Nucleus accumbens (tissue), 56 donors: Measurements from ENCODE around the gene DPEP3.
A peak's percentile ranks its signal among the peaks of the same experiment; 100 is the strongest.
"Not testable (repeated sequence)": the region's sequence is repeated elsewhere in the genome, so short reads cannot be mapped to it uniquely, and the experiment has no call there.

Experiments
- DNase-seq, 56 donors: peaks; one replicate each; lab custom pipeline; 2025; lab: John Stamatoyannopoulos, UW

Gene DPEP3

DNA sequence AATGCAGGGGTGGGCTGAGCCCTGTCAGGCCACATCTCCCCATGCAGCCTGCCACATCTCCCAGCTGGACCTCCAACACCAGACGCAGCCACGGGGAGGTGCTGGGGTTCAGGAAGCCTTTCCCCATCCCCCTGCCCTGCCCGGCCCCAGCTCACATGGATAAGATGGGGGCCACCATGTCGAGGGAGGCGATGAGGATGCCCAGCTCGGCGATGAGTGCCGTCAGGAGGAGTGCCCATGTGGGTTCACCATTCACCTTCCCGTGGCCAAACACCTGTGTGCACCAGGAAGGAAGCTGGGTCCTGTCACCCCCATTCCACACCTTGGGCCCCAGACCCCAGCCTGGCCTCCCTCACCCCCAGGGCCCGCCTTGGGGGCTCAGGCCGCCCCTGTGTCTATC lies 30.7 kb downstream of the DPEP3 start:
- DNase-seq: no peak

DNA sequence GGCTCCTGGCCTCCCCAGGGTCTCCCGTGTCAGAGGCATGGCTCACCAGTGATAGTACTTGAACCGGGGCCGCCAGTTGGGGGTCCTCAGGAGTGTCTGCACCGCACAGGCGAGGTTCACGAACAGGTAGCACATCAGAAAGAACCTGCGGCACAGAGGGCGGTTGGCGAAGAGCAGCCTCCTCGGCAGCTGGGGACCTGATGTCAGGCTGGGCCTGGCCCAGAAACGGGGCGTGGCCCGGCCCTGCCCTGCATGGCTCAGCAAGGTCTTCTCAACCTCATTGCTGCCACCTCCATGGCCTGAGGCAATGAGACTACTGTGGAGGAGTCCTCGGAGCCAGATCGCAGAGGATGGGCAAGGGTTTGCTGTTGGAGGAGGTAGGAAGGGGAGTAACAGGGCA lies 32.3 kb downstream of the DPEP3 start:
- no peak for DNase-seq

DNA sequence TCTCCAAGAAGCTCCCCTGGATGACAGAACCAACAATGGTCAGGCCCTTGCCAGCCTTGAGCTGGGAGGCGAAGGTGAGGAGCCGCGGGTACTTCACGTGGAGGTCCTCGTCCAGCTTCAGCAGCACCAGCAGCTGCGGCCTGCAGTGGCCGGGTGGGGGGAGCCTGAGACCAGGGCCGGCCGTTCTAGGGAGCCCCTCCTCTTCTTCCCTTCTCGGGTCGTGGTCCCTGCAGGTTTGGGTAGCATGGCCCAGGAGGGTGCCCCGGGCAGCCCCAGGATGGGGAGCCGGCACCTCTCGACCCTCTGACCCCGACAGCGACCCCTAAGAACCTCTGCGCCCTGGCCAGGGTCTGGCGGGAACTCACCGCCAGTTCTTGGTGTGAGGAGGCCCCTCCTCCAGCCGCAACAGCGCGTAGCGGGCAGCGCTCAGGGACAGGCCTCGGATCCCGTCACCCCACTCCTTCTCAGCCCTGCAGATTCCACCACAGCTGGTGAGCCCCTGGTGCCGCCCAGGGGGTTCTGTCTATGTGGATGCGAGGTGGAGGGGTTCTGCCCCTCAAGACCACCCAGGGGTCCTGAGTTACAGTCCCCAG lies 33.2 kb downstream of the DPEP3 start:
- no peak for DNase-seq

DNA sequence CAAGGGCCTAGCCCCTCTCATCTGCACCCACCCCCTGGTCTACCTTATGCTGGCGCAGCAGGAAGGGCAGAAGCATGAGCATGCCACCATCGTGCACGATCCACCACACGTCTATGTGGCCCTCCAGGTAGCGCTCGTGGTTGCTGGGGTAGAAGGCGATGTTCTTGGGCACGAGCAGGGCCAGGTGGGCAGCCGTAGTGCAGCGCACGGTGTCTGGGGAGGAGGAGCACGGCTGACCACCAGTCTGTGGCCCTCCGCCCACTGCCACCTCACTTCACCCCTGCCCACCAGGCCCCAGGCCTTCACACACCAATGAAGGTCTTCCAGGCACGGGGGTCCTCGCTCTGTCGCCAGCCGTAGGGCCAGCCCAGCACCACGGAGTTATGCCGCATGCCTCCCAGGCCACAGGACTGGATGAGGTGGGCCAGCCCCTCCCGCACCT lies 34.1 kb downstream of the DPEP3 start:
- no peak for DNase-seq

DNA sequence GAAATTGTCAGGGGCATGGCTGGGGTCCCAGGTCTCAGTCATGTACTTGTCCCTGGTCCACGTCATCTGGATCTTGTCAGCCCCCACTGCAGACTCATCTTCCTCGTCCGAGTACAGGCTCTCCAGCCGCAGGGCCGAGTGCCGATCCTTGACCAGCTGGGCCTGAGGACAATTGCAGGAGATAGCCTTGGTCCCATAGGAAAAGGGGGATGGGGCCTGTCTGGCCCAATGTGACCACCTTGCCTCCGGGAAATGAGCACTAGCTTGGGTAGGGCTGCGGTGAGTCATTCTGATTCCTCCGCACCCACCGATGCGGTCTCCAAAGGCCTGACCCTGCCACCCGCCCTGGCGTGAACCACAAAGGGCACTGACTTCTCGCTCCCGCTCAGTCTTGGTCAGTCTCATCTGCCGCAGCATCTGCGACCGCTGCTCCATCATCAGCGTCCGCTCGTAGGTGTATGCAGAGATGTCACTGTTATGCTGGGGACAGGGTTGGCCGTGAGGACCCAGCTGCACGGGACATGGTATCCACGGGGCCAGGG lies 34.8 kb downstream of the DPEP3 start:
- DNase-seq: no peak

DNA sequence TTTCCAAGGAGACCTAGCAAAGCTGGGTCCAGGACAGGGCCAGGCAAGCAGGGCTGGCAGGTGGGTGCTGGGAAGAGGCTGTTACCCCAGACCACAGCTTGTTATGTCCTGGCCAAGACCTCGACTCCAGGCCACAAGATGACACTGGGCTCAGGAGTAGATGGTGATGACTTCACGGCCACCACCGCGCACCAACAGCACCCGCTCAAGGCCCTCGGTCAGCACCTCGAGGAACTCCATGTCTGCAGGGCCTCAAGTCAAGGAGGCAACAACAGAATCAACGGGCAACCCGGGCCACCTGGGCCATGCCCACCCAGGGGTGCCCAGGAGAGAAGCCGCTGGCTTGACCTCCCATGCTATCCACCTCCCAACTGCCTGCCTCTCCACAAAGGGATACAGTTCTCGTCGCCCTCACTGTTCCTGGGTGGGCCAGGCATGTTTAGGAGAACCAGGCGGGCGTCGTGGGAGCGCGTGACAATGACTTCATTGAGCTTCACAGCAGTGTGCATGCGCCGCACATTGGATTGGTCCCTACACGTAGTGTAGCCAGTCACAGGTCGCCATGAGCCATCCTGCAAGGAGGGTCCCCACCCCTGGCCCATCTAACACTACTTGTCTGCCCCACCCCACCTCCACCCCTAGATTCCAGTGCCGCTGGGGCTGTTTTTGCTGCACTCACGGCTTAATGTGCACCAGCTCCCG lies 35.5 kb downstream of the DPEP3 start:
- DNase-seq: peak in 1 of 56 donors; percentile 38

DNA sequence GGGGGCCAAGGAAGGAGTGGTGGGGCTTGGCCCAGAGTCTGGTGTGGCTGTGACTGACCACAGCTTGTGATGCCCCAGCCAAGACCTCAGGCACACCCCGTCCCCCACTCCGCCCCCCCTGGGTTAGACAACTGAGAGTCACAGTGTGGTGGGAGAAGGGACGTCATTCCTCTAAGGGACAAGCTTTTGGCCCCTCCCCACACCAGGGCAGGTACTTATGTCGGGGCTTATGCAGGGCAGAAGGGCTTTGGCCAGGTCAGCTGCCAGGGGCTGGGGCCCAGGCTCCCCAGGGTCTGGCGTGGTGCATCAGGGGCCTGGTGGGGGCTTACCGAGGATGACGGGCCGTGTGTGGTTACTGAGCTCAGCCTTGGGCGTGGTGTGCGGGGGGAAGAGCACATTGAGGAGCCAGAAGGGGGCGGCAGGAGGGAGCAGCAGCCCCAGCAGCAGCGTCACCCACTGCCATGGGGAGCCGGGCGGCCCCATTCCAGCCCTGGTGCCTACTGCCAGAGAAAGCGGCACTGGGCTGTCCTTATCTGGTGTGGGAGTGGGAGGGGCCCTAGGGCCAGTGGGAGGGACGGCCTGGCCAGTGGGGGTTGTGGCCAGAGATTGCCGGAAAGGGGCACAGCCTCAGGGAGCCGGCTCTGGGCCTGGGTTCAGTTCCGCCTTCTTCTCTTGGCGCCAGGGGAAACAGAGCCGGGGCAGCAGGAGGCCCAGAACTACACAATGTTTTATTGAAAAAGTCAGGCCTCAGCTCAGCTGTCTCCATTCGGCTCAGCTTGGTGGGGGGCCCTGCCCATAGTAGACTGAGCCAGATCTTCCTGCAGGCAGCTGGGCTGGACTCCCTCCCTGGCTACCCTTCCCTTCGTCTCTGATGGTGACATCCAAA lies 36.4 kb downstream of the DPEP3 start, which contains the start of gene LCAT:
TSS of gene LCAT (minus strand) at position 502 of the 886 bp plus-strand sequence. CDS start at position 483, 19 bp downstream.
- peak in 54 of 56 donors; percentile 35 to 91 (median 76) for DNase-seq

DNA sequence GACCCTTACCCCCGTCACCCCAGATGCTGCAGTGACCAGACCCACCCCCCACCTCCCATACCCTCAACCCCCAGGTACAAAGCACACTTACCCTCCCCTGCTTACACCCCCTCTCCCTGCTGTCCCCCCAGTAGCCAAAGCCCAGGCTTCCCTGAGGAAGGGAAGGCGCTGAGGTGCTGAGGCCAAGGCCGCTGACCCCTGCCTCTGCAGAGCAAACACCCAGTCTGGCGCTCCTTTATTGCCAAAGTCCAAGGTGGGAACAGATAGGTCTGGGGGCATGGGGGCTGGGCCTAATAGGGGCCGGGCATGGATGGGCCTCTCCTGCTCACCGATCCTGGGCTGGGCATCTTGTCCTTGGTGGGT lies 37.1 kb downstream of the DPEP3 start:
- DNase-seq: no peak

DNA sequence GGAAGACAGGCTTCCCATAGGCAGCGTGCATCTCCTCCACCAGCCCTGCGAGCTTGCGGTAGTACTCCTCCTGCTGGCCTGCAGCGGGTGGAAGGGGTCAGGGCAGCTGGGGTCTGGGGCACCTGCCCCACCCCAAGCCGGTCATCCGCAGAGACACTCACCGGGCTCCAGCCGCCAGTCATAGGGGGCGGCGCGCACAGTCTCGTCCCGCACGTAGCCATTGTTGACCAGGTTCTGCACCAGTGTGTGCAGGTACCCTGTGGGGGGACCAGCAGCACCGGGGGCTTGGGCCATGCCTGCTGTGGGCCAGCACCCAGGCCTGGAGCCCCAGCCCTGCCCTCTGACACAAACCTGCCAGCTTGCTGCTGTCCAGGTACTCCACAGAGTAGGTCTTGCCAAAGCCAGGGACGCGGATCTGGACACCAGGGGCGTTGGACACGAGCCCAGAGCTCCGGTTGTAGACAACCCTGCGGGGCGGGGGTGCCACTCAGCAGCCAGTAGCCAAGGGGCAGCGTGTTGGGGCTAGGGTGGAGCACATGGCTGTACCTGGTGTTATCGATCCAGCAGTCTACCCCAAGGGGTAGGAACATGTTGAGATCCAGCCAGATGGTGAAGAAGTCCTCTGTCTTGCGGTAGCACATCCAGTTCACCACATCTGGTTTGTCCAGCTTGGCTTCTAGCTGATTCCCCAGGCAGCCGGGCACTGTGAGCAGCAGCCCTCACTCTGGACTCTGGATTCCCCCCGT lies 37.6 kb downstream of the DPEP3 start:
- DNase-seq: peak in 1 of 56 donors; percentile 12

DNA sequence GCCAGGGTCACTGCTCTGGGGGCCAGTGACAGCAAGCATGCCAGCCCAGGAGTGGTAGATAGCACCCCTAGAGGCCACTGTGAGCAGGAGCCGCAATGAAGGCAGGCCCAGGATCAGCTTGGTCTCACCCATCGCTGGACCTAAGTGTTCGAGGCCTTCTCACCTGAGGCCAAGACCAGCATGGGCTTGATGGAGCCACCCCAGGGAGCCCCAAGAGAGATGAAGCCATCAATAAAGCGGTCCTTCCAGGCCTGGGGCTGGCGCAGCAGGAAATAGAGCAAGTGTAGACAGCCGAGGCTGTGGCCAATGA lies 38.1 kb downstream of the DPEP3 start:
- DNase-seq: peak in 17 of 56 donors; percentile 8 to 56 (median 20)

DNA sequence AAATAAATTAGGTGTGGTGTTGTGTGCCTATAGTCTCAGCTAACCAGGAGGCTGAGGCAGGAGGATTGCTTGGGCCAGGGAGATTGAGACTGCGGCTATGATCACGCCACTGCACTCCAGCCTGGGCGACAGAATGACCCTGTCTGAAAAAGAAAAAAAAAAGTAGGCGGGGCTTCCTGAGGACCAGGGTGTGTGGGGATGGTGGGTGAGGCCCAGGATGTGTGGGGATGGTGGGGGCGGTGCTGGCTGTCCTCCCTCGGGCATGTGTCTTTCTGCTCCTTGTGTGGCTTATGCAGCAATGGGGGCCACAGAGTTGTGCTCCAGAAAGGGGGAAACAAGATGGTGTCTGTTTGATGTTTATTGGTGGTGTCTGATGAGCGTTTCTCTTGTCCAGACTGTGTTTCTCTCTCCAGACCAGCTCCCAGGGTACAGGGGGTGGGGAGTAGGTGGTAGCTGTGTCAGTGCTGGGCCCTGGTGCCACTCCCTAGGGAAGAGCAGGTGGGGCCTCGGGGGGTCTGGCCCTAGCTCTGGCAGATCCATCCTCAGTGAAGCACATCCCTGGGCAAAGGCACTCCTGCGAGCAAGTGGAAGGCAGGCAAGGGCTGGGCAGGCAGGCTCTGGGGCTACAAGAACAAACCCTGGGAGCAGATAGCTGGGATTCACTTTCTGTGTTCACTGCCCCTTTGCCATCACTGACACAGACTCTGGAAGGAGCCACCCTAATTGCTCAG lies 38.7 kb downstream of the DPEP3 start:
- no peak for DNase-seq

DNA sequence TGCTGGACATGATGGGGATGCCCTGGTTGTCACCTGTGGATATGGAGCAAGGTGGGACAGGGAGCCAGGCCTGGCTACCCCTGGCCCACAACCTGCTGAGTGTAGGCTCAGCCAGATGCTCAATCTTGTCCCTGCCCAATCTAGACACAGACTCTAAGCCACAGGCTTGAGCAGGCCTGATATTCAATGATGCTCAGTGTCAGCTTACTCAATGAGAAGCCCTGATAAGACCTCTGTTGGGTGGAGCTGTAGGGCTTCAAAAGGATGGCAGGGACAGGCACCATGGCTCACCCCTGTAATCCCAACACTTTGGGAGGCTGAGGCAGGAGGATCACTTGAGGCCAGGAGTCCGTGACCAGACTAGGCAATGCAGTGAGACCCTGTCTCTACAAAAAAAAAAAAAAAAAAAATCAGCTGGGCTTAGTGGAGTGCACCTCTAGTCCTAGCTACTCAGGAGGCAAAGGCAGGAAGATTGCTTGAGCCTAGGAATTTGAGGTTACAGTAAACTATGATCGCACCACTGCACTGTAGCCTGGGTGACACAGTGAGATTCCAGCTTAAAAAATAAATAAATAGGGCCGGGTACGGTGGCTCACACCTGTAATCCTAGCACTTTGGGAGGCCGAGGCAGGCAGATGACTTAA lies 39.7 kb downstream of the DPEP3 start:
- no peak for DNase-seq

DNA sequence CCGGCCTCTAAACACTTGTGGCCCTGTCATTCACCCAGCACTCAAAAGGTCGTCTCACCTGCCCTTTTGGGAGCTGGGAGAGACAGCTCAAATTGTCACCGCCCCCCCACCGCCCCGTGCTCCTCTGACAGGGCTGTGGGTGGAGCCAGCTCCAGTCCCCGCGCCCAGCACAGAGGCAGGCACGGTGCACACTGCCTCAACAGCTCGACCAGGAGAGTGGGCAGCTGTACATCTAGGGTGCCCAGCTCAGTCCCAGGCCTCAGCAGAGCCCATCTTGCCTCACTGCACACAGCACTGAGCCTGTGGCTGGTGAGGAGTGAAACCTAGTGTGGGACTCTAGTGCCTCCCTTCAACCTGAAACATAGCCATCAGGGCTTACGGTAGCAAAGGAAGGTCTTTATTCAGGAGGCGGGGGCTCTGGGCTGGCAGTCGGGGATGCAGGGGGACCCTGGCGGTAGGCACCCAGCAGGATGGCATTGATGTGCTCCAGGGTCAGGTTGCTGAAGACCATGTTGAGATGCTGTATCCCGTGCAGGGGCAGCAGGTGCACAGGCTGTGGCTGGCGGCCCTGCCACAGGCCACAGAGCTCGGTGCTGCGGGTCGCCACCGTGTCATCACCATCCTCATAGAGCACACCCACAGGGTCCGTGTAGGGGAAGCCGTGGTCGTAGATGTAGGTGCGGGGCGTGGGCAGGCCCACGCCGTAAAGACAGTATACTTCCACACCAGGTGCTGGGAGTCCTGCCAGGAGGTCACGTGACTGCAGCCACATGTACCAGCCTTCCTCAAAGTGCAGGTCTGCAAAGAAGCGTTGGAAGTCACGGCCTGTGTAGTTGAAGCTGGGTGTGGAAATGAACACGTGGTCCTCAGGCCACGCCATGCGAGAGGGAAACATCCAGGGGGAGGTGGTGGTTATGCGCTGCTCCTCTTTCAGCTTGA lies 40.5 kb downstream of the DPEP3 start:
- peak in 2 of 56 donors; percentile 19 to 21 for DNase-seq

DNA sequence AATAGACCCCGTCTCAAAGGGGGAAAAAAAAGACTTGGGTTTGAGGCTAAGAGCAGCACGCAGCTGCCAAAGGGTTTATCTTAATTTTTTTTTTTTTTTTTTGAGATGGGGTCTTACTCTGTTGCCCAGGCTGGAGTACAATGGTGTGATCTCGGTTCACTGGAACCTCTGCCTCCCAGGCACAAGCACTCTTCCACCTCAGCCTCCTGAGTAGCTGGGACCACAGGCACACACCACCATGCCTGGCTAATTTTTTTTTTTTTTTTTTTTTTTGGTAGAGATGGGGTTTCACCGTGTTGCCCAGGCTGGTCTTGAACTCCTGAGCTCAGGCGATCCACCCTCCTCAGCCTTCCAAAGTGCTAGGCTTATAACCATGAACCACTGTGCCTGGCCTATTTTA lies 42.6 kb downstream of the DPEP3 start:
- DNase-seq: not testable (repeated sequence)

DNA sequence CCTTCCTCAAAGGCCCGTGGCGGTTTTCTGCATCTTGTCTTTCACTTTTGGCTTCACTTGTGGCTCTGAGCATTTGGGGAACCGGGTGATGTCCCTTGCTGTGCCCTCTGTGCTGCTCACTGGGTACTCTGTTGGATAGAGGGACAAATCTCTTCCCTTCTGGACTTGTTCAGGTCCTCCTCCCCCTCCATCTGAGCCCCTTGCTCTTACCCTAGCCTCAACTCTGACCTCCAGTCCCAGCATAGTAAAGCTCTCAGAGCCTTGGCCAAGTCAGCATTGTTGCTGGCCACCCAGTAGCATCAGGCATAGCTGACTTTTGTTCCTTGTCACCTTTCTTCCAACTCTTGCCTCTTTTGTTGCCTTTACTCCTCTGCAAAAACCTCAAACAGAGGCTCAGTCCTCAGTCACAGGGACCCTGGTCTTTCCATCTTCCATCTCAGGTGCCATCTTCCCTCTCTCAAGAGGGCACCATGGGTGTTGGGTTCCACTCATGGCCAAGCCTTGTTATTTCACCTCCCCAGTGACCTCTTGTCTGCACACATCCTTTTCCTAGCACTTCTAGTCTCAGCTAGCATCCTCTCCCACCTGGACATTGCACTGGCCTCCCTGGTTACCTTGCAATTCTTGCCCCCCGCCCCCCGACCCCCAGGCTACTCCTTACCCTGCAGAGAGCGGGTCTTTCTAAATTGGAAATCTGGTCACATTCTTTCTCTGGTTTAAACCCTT lies 43.3 kb downstream of the DPEP3 start:
- DNase-seq: peak in 6 of 56 donors; percentile 28 to 64 (median 44)

DNA sequence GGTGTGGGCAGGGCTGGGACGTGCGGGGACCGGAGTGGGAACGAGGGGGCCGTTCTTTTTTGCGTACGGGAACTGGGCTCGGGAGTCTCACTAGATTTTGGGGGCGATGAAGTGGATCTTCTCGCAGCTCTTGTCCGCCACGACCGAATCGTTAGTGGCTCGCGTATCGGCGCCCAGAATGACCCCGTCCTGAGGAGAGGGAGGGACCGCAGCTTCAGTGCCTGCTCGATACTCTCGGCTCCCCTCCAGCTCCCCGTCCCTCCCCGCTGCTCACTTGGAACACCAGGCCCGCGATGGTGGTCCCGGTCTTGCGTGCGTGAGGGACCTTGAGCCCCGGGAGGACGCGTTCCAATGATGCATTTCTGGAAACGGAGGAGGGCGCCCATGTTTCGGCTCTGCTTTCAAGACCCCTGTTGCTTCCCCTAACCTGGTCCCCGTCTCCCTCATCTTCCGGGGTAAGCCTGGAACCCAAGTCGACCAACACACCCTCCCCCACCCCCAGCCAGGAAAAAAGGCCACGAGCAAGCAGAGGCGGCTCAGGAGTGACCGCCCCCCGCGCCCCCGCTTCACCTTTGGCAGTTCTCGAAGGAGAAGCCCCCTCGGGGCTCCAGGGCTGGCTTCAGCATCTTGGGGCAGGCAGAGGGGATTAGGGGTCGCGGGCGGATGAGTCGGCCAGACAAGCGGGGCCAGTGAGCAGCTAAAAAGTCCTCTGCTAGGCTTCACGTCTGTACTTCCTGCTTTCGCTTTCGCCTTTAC lies 44.0 kb downstream of the DPEP3 start, which contains the start of gene PSMB10:
TSS of gene PSMB10 (minus strand) at position 727 of the 756 bp plus-strand sequence. CDS start at position 626, 101 bp downstream.
- peak in 41 of 56 donors; percentile 26 to 75 (median 54) for DNase-seq
